CMK (cell line): Measurements from ENCODE around the gene SERBP1.
"Not testable (repeated sequence)": the region's sequence is repeated elsewhere in the genome, so short reads cannot be mapped to it uniquely, and the experiment has no call there.

Source experiments
- DNase-seq: peaks from one replicate; pipeline ENCODE4 v3.0.0-alpha.2; 2010; ENCODE audit warnings: low read depth

Gene SERBP1

GRCh38 chr1:67440339-67440738 is 10.1 kb upstream of the SERBP1 start:
- DNase-seq: no peak

GRCh38 chr1:67439277-67440029 is 9.3 kb upstream of the SERBP1 start:
- DNase-seq: no peak

GRCh38 chr1:67437961-67438360 is 7.8 kb upstream of the SERBP1 start:
- DNase-seq: no peak

GRCh38 chr1:67436511-67437055 is 6.4 kb upstream of the SERBP1 start:
- DNase-seq: no peak

- no peak for DNase-seq
Measured at GRCh38 chr1:67434491-67434890, 4.3 kb upstream of the SERBP1 start.

- DNase-seq: no peak
Measured at GRCh38 chr1:67433837-67434236, 3.6 kb upstream of the SERBP1 start.

GRCh38 chr1:67432745-67433144 is 2.5 kb upstream of the SERBP1 start:
- no peak for DNase-seq

- DNase-seq: no peak
Measured at GRCh38 chr1:67431869-67432578, 1.8 kb upstream of the SERBP1 start.

- no peak for DNase-seq
Measured at GRCh38 chr1:67431156-67431765, 1.1 kb upstream of the SERBP1 start.

- no peak for DNase-seq
Measured at GRCh38 chr1:67429528-67430357, 459 bp downstream of the SERBP1 start.

GRCh38 chr1:67429011-67429527 is 1.1 kb downstream of the SERBP1 start:
- no peak for DNase-seq

- no peak for DNase-seq
Measured at GRCh38 chr1:67427947-67428346, 2.3 kb downstream of the SERBP1 start.

- DNase-seq: no peak
Measured at GRCh38 chr1:67427465-67427864, 2.7 kb downstream of the SERBP1 start.

- DNase-seq: no peak
Measured at GRCh38 chr1:67420835-67421492, 9.2 kb downstream of the SERBP1 start.

GRCh38 chr1:67418839-67419586 is 11.2 kb downstream of the SERBP1 start:
- DNase-seq: no peak

GRCh38 chr1:67417733-67418132 is 12.5 kb downstream of the SERBP1 start:
- not testable (repeated sequence) for DNase-seq

- no peak for DNase-seq
Measured at GRCh38 chr1:67415041-67415440, 15.2 kb downstream of the SERBP1 start.

GRCh38 chr1:67414574-67414973 is 15.6 kb downstream of the SERBP1 start:
- DNase-seq: no peak

GRCh38 chr1:67413101-67413500 is 17.1 kb downstream of the SERBP1 start:
- DNase-seq: not testable (repeated sequence)

GRCh38 chr1:67408148-67408547 is 22.1 kb downstream of the SERBP1 start:
- DNase-seq: no peak
